ENCODE results near the gene SAXO1. TPM values are rescaled to one million over a fixed set of nuclear protein-coding genes. Genes with fewer than 3 reads are reported as not detected.
A peak's percentile ranks its signal among the peaks of the same experiment; 100 is the strongest.

Gene SAXO1, protein sequence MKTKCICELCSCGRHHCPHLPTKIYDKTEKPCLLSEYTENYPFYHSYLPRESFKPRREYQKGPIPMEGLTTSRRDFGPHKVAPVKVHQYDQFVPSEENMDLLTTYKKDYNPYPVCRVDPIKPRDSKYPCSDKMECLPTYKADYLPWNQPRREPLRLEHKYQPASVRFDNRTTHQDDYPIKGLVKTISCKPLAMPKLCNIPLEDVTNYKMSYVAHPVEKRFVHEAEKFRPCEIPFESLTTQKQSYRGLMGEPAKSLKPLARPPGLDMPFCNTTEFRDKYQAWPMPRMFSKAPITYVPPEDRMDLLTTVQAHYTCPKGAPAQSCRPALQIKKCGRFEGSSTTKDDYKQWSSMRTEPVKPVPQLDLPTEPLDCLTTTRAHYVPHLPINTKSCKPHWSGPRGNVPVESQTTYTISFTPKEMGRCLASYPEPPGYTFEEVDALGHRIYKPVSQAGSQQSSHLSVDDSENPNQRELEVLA
- 0.29 TPM in 1 of 2 replicates, not detected in the other for total RNA-seq (2022)
- percentile 24 among the genes with signal in this experiment for Bru-seq, nascent RNA
- BruChase-seq, experiment 1, labeled RNA remaining after a 6-hour chase, result percentile 26 among the genes with signal in this experiment
- percentile 27 among the genes with signal in this experiment for BruChase-seq, experiment 2, labeled RNA remaining after a 2-hour chase
- long read RNA-seq, result 0 reads

GRCh38 chr9:19033015-19033414 lies at the start of gene SAXO1:
TSS of gene SAXO1 (minus strand) at chr9:19033209. CDS start at chr9:19032908, 301 bp downstream.
- no peaks in the 10 kb centered on the region for H3K4me1 Mint-ChIP-seq (ENCODE audit: low read depth, unreplicated experiment)
- no TSS peak for BruUV-seq (replicated peaks)
- peaks cover 3% of the 10 kb centered on the region for H3K9me3 Mint-ChIP-seq (ENCODE audit: low read depth, unreplicated experiment)
- H3K27me3 Mint-ChIP-seq (ENCODE audit: unreplicated experiment), result peaks cover 15% of the 10 kb centered on the region
- DNase-seq, result no peak
- intact Hi-C loops (cut with micrococcal nuclease; ENCODE audit: unreplicated experiment), result no loop called here
- TF ChIP-seq, protein P1, sequence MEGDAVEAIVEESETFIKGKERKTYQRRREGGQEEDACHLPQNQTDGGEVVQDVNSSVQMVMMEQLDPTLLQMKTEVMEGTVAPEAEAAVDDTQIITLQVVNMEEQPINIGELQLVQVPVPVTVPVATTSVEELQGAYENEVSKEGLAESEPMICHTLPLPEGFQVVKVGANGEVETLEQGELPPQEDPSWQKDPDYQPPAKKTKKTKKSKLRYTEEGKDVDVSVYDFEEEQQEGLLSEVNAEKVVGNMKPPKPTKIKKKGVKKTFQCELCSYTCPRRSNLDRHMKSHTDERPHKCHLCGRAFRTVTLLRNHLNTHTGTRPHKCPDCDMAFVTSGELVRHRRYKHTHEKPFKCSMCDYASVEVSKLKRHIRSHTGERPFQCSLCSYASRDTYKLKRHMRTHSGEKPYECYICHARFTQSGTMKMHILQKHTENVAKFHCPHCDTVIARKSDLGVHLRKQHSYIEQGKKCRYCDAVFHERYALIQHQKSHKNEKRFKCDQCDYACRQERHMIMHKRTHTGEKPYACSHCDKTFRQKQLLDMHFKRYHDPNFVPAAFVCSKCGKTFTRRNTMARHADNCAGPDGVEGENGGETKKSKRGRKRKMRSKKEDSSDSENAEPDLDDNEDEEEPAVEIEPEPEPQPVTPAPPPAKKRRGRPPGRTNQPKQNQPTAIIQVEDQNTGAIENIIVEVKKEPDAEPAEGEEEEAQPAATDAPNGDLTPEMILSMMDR (IDR thresholded peaks at IDR 0.05; ENCODE audit: unreplicated experiment), result no peak
- no peak within 1 kb of the TSS for H3K4me3 Mint-ChIP-seq (ENCODE audit: low read depth, unreplicated experiment)
- CTCF ChIA-PET, result no interaction called here
- H3K27ac Mint-ChIP-seq (ENCODE audit: unreplicated experiment), result no peak within 1 kb of the TSS
- no peaks in the 10 kb centered on the region for H3K36me3 Mint-ChIP-seq (ENCODE audit: insufficient read depth, unreplicated experiment)

DNA sequence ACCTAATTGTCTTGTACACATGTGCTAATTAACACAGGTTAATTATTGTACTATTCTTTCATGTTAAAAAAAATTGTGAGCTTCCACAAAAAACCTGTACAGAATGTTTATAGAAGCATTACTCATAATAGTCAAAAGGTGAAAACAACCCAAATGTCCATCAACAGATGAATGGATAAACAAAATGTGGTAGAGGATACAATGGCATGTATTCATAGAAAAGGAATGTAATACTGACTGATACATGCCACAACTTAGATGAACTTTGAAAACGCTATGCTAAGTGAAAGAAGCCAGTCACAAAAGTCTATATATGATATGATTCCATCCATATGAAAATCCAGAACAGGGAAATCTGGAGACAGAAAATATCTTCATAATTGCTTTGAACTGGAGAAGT lies 41.8 kb upstream of the SAXO1 start:
- peaks cover 12% of the 10 kb centered on the region for H3K4me1 Mint-ChIP-seq (ENCODE audit: low read depth, unreplicated experiment)
- no peak for DNase-seq

DNA sequence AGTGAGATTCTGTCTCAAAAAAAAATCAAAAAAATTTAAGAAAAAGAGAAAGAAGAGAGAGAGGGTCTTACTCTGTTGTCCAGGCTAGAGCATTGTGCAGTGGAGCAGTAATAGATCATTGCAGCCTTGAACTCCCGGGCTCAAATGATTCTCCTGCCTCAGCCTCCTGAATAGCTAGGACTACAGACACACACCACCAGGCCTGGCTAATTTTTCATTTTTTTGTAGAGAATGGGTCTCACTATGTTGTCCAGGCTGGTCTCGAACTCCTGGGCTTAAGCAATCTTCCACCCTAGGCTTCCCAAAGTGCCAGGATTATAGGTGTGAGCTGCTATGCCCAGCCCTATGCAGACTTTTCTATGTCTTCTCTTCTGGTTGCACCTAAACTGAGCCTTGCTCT lies 41.2 kb upstream of the SAXO1 start:
- DNase-seq, result no peak
- CTCF ChIA-PET, result no interaction called here
- Mint-ChIP-seq H3K36me3 (ENCODE audit: insufficient read depth, unreplicated experiment) (peaks cover 35% of the 10 kb centered on the region), H3K4me3 (ENCODE audit: low read depth, unreplicated experiment) (no peak overlapping the region), H3K4me1 (ENCODE audit: low read depth, unreplicated experiment) (peaks cover 12% of the 10 kb centered on the region), H3K27me3 (ENCODE audit: unreplicated experiment) (no peaks in the 10 kb centered on the region), H3K27ac (ENCODE audit: unreplicated experiment) (peak overlapping the region; percentile 78), H3K9me3 (ENCODE audit: low read depth, unreplicated experiment) (peaks cover 6% of the 10 kb centered on the region)
- BruUV-seq (replicated peaks), result no TSS peak
- TF ChIP-seq, protein P1 (IDR thresholded peaks at IDR 0.05; ENCODE audit: unreplicated experiment), result no peak
- intact Hi-C loops (cut with micrococcal nuclease; ENCODE audit: unreplicated experiment), result loop anchor here (10.0 kb wide), 1 partner anchor 311 kb away; the partner anchor contains the start of gene RPS6

More for the DNA sequence above, 41.8 kb upstream of the SAXO1 start:
- Mint-ChIP-seq H3K27ac (ENCODE audit: unreplicated experiment) (peak overlapping the region; percentile 78), H3K36me3 (ENCODE audit: insufficient read depth, unreplicated experiment) (peaks cover 41% of the 10 kb centered on the region), H3K27me3 (ENCODE audit: unreplicated experiment) (no peaks in the 10 kb centered on the region), H3K4me3 (ENCODE audit: low read depth, unreplicated experiment) (no peak overlapping the region), H3K9me3 (ENCODE audit: low read depth, unreplicated experiment) (peaks cover 6% of the 10 kb centered on the region)
- intact Hi-C loops (cut with micrococcal nuclease; ENCODE audit: unreplicated experiment), result loop anchor here (10.0 kb wide), 1 partner anchor 310 kb away; the partner anchor contains the start of gene RPS6
- no TSS peak for BruUV-seq (replicated peaks)
- TF ChIP-seq, protein P1 (IDR thresholded peaks at IDR 0.05; ENCODE audit: unreplicated experiment), result no peak
- CTCF ChIA-PET, result no interaction called here

GRCh38 chr9:19057033-19057432 lies 24.0 kb upstream of the SAXO1 start:
- no peaks in the 10 kb centered on the region for H3K9me3 Mint-ChIP-seq (ENCODE audit: low read depth, unreplicated experiment)

More at GRCh38 chr9:19057033-19057432, 24.0 kb upstream of the SAXO1 start:
- Mint-ChIP-seq H3K4me1 (ENCODE audit: low read depth, unreplicated experiment) (no peaks in the 10 kb centered on the region), H3K4me3 (ENCODE audit: low read depth, unreplicated experiment) (no peak overlapping the region), H3K36me3 (ENCODE audit: insufficient read depth, unreplicated experiment) (peaks cover 6% of the 10 kb centered on the region), H3K27ac (ENCODE audit: unreplicated experiment) (no peak overlapping the region), H3K27me3 (ENCODE audit: unreplicated experiment) (no peaks in the 10 kb centered on the region)
- intact Hi-C loops (cut with micrococcal nuclease; ENCODE audit: unreplicated experiment), result no loop called here
- BruUV-seq (replicated peaks), result no TSS peak
- no peak for DNase-seq
- CTCF ChIA-PET, result no interaction called here
- TF ChIP-seq, protein P1 (IDR thresholded peaks at IDR 0.05; ENCODE audit: unreplicated experiment), result no peak

Measured in Calu3 (cell line).